DND-41 (cell line): Measurements from ENCODE around the gene TOMT.

Experiments used
- ATAC-seq: fragments of 200-7000 bp; cut with Tn5 transposase; 3 replicates; pipeline ENCODE4 v1.9.1; 2021; ENCODE audit warnings: low read depth; ENCODE audit not compliant: insufficient read depth
- DNase-seq: peaks from one replicate; pipeline ENCODE4 v3.0.0-alpha.2; 2020
- H2AFZ ChIP-seq: 2 replicates; pipeline ENCODE4 v1.6.0; 2012; ENCODE audit warnings: low read depth, low read length
- H3K27ac ChIP-seq: 2 replicates; pipeline ENCODE4 v1.5.1; 2012; ENCODE audit warnings: low read length, inconsistent platforms
- H3K27me3 ChIP-seq: fragments of 200-600 bp; sonication (generic); 2 replicates; pipeline ENCODE4 v1.6.0; 2012; ENCODE audit warnings: low read length, mild to moderate bottlenecking, inconsistent platforms; ENCODE audit not compliant: insufficient read depth, poor library complexity
- H3K36me3 ChIP-seq: 2 replicates; pipeline ENCODE4 v1.5.1; 2012; ENCODE audit warnings: low read length, inconsistent platforms; ENCODE audit not compliant: insufficient read depth
- H3K4me1 ChIP-seq: 2 replicates; pipeline ENCODE4 v1.5.1; 2012; ENCODE audit warnings: mild to moderate bottlenecking, low read length; ENCODE audit not compliant: insufficient read depth
- H3K4me2 ChIP-seq: 2 replicates; pipeline ENCODE4 v1.6.0; 2012; ENCODE audit warnings: mild to moderate bottlenecking, moderate library complexity, low read length, inconsistent platforms; ENCODE audit not compliant: insufficient read depth
- H3K4me3 ChIP-seq, 2 experiments: fragments of 200-600 bp in 1 of 2; shearing (Covaris generic) in 1 of 2; 2 replicates each; pipeline ENCODE4 v1.5.1; 2012 to 2016; ENCODE audit warnings: inconsistent platforms in 2 of 2, low read length in 2 of 2, mild to moderate bottlenecking in 2 of 2, low read depth in 1 of 2, moderate library complexity in 1 of 2
- H3K79me2 ChIP-seq: 2 replicates; pipeline ENCODE4 v1.6.0; 2012; ENCODE audit warnings: low read length, inconsistent platforms; ENCODE audit not compliant: insufficient read depth
- H3K9ac ChIP-seq: 2 replicates; pipeline ENCODE4 v1.6.0; 2012; ENCODE audit warnings: low read depth, mild to moderate bottlenecking, inconsistent platforms, low read length, moderate library complexity
- H3K9me3 ChIP-seq: 2 replicates; pipeline ENCODE4 v1.5.1; 2012; ENCODE audit warnings: low read length, moderate library complexity, mild to moderate bottlenecking, inconsistent platforms; ENCODE audit not compliant: insufficient read depth, severe bottlenecking
- H4K20me1 ChIP-seq: 2 replicates; pipeline ENCODE4 v1.6.0; 2012; ENCODE audit warnings: low read length; ENCODE audit not compliant: insufficient read depth
- CTCF ChIP-seq: IDR thresholded peaks from 2 replicates; pipeline ENCODE4 v1.5.1; 2012; ENCODE audit warnings: borderline replicate concordance, low read length, moderate library complexity, mild to moderate bottlenecking; ENCODE audit not compliant: poor library complexity, severe bottlenecking; ENCODE audit errors: extremely low read depth
- EZH2 ChIP-seq: IDR thresholded peaks from 3 replicates; pipeline ENCODE4 v1.6.1; 2012; ENCODE audit warnings: borderline replicate concordance, low read depth, mild to moderate bottlenecking, moderate library complexity, low read length, inconsistent platforms; ENCODE audit not compliant: severe bottlenecking

TOMT gene

DNA sequence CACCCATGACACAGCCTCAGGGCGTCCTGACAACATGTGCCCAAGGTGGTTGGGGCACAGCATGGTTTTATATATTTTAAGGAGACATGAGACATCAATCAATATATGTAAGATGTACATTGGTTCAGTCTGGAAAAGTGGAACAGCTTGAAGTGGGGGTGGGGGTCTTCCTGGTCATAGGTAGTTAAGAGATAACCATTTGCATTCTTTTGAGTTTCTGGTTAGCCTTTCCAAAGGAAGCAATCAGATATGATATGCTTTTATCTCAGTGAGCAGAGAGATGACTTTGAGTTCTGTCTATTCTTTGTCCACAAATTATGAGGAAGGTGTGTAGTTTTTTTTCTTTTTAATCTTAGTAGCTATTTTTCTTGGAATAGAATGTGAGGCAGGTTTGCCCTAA, 16.9 kb downstream of the TOMT start:
- TF ChIP-seq CTCF (no peak), EZH2 (no peak)
- H3K4me2 ChIP-seq, result no peak overlapping the region
- ATAC-seq, result no peak
- no peak overlapping the region for H3K4me3 ChIP-seq
- no peaks in the 10 kb centered on the region for H3K79me2 ChIP-seq
- no peaks in the 10 kb centered on the region for H3K4me1 ChIP-seq
- H3K27ac ChIP-seq, result no peak overlapping the region
- no peak overlapping the region for H3K9ac ChIP-seq
- DNase-seq, result no peak
- H3K27me3 ChIP-seq, result no peaks in the 10 kb centered on the region
- no peaks in the 10 kb centered on the region for H3K36me3 ChIP-seq
- H3K9me3 ChIP-seq, result peaks cover 18% of the 10 kb centered on the region
- H4K20me1 ChIP-seq, result no peaks in the 10 kb centered on the region
- no peak overlapping the region for H2AFZ ChIP-seq

GRCh38 chr11:72123117-72123653, 17.5 kb downstream of the TOMT start:
- H3K9ac ChIP-seq, result no peak overlapping the region
- no peaks in the 10 kb centered on the region for H3K79me2 ChIP-seq
- H3K36me3 ChIP-seq, result no peaks in the 10 kb centered on the region
- no peak overlapping the region for H3K27ac ChIP-seq
- DNase-seq (no peak), ATAC-seq (no peak)
- TF ChIP-seq EZH2, result no peak
- TF ChIP-seq CTCF, result no peak
- no peaks in the 10 kb centered on the region for H3K4me1 ChIP-seq
- peaks cover 21% of the 10 kb centered on the region for H3K9me3 ChIP-seq
- H3K4me2 ChIP-seq, result no peak overlapping the region
- no peaks in the 10 kb centered on the region for H3K27me3 ChIP-seq
- no peak overlapping the region for H3K4me3 ChIP-seq
- no peak overlapping the region for H2AFZ ChIP-seq
- no peaks in the 10 kb centered on the region for H4K20me1 ChIP-seq

GRCh38 chr11:72124046-72124445, 18.3 kb downstream of the TOMT start:
- Histone ChIP-seq H2AFZ (no peak overlapping the region), H3K4me3 (no peak overlapping the region), H3K27me3 (no peaks in the 10 kb centered on the region), H3K9ac (no peak overlapping the region), H3K4me1 (no peaks in the 10 kb centered on the region), H3K27ac (no peak overlapping the region), H3K79me2 (no peaks in the 10 kb centered on the region), H3K4me2 (no peak overlapping the region), H3K9me3 (peaks cover 26% of the 10 kb centered on the region), H3K36me3 (no peaks in the 10 kb centered on the region), H4K20me1 (no peaks in the 10 kb centered on the region)
- no peak for DNase-seq
- TF ChIP-seq CTCF (no peak), EZH2 (no peak)
- ATAC-seq, result no peak

GRCh38 chr11:72125956-72126355, 20.2 kb downstream of the TOMT start:
- Histone ChIP-seq H3K27me3 (no peaks in the 10 kb centered on the region), H3K27ac (no peak overlapping the region), H4K20me1 (no peaks in the 10 kb centered on the region), H3K4me3 (no peak overlapping the region), H3K79me2 (no peaks in the 10 kb centered on the region), H3K4me2 (no peak overlapping the region), H3K4me1 (no peaks in the 10 kb centered on the region), H3K9ac (no peak overlapping the region), H2AFZ (no peak overlapping the region), H3K9me3 (peaks cover 26% of the 10 kb centered on the region), H3K36me3 (no peaks in the 10 kb centered on the region)
- TF ChIP-seq EZH2 (no peak), CTCF (no peak)
- DNase-seq (no peak), ATAC-seq (no peak)
